ENCODE results near the gene TPK1.
"Not testable (repeated sequence)": the region's sequence is repeated elsewhere in the genome, so short reads cannot be mapped to it uniquely, and the experiment has no call there.

TPK1 gene

DNA sequence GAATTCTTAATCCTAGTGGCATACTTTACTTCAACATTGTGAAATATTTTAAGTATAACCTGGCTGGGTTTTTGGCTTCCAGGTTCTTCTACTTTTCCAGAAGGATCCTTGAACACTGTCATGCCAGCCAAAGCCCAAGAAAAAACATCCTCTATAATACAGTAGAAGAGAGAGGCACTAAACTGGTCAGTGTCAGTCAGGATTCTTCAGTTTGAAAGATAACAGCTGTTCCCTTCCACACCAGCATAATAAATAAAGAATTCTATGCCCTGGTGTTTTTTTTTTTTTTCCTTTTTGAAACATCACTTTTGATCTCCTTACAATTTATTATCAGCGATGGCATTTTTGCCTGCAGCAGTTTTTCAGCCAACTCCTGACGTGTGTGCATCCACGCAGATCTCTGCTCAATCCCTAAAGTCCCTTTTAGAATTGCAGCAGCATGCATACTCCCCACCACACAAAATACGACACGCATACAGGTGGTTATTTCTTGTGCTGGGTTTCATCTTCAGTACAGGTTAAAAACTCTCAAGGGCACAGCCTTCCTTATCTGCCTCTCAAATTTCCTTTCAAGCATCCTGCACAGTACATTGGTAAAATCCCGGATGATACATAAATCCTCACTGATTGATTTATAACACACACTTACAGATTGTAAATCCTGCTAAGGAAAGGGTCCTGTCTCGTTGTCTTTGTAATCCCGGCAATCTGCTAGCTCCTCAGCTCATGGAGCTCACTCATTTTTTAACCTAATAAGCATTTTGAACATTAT lies 100.2 kb downstream of the TPK1 start:
- DNase-seq (ENCODE audit: low read depth, low spot score) = no peak
- TF ChIP-seq FOXP2 (optimal IDR thresholded peaks at IDR 0.05; ENCODE audit: control extremely low read depth, extremely low read length, insufficient read depth) (no peak), POLR2AphosphoS5 (IDR thresholded peaks at IDR 0.05; ENCODE audit: borderline replicate concordance, low read depth, low read length) (no peak), EZH2 (IDR thresholded peaks at IDR 0.05) (no peak)

DNA sequence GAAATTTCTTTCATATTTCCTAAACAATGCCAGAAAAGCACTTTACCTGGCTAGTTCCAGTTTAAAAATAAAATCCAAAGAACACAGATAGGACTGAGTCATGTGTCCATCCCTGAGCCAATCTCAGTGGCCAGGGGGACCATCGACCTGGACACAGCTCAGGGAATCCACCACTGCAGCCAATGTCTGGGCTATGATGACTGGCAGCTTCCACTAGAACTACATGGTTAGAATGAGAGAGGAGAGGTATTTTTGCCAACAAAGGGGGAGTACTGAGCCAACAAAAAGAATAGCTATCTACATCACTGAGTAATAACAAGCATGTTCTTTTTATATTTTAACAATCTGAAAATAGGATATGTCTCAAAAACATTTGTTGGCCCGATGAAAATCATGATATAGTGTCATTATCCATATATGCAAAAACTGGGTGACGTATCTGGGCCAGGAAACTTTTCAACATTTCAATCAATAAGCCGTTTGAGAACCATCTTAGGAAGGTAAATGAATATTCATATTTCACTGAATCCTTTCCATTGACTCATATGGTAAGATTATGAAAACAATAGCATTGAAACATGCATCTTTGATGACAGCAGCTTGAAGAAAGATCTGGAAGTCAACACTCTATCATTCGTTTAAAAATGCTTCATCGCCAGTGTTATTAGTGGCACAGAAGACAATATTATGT lies 104.0 kb downstream of the TPK1 start:
- TF ChIP-seq EZH2 (IDR thresholded peaks at IDR 0.05) (no peak), POLR2AphosphoS5 (IDR thresholded peaks at IDR 0.05; ENCODE audit: borderline replicate concordance, low read depth, low read length) (no peak), FOXP2 (optimal IDR thresholded peaks at IDR 0.05; ENCODE audit: control extremely low read depth, extremely low read length, insufficient read depth) (no peak)
- no peak overlapping the region for H3K27ac ChIP-seq
- H3K9me3 ChIP-seq (ENCODE audit: low read depth, low read length) = no peaks in the 10 kb centered on the region
- DNase-seq (ENCODE audit: low read depth, low spot score) = no peak
- no peak overlapping the region for H3K4me3 ChIP-seq
- H3K36me3 ChIP-seq (ENCODE audit: insufficient read depth, low read length) = no peaks in the 10 kb centered on the region
- no peak overlapping the region for H3K9ac ChIP-seq (ENCODE audit: insufficient read length)

More for the DNA sequence above, 100.2 kb downstream of the TPK1 start:
- Histone ChIP-seq H3K9me3 (ENCODE audit: low read depth, low read length) (no peaks in the 10 kb centered on the region), H3K36me3 (ENCODE audit: insufficient read depth, low read length) (no peaks in the 10 kb centered on the region), H3K4me3 (no peak overlapping the region), H3K27ac (no peak overlapping the region), H3K9ac (ENCODE audit: insufficient read length) (no peak overlapping the region)

DNA sequence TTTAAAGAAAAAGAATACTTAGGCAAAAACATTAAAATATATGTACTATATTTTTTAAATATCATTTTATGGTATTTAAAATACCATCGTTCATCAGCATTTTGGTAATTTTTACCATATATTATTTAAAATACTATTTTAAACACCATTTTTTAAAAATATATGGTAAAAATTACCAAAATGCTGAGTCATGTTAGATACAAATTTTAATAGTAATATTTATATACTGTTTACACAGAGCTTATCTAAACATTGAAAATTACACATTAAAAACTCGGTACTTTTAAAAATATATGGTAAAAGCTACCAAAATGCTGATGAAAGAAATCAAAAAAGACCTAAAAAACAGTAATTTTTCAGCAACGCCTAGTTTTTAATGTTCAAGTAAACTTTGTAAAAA lies 105.6 kb downstream of the TPK1 start:
- Histone ChIP-seq H3K9me3 (ENCODE audit: low read depth, low read length) (no peaks in the 10 kb centered on the region), H3K4me3 (no peak overlapping the region), H3K27ac (no peak overlapping the region), H3K36me3 (ENCODE audit: insufficient read depth, low read length) (no peaks in the 10 kb centered on the region), H3K9ac (ENCODE audit: insufficient read length) (no peak overlapping the region)
- no peak for TF ChIP-seq POLR2AphosphoS5 (IDR thresholded peaks at IDR 0.05; ENCODE audit: borderline replicate concordance, low read depth, low read length)
- TF ChIP-seq EZH2 (IDR thresholded peaks at IDR 0.05) = no peak
- TF ChIP-seq FOXP2 (optimal IDR thresholded peaks at IDR 0.05; ENCODE audit: control extremely low read depth, extremely low read length, insufficient read depth) = no peak
- no peak for DNase-seq (ENCODE audit: low read depth, low spot score)

DNA sequence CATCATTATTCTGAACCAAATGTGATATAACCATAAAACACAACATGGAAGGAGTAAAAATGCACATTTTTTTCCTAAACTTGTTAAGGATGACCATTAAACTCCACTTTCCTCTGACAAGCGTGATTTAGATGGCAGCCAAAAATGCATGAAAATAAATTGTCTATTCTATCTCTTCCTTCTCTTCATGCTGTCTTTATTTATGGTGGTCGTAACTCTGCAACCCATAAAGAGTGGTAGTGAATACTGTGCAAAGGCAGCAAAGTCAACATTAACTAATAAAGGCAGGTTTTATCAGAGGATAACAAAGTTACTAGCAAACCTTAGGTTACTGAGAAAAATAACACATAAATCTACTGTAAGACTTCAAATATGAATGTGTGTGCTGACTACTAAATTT lies 106.6 kb downstream of the TPK1 start:
- H3K36me3 ChIP-seq (ENCODE audit: insufficient read depth, low read length) = no peaks in the 10 kb centered on the region
- H3K9ac ChIP-seq (ENCODE audit: insufficient read length) = no peak overlapping the region
- TF ChIP-seq EZH2 (IDR thresholded peaks at IDR 0.05) = no peak
- no peak for TF ChIP-seq FOXP2 (optimal IDR thresholded peaks at IDR 0.05; ENCODE audit: control extremely low read depth, extremely low read length, insufficient read depth)
- TF ChIP-seq POLR2AphosphoS5 (IDR thresholded peaks at IDR 0.05; ENCODE audit: borderline replicate concordance, low read depth, low read length) = no peak
- H3K4me3 ChIP-seq = no peak overlapping the region
- no peaks in the 10 kb centered on the region for H3K9me3 ChIP-seq (ENCODE audit: low read depth, low read length)
- no peak overlapping the region for H3K27ac ChIP-seq
- DNase-seq (ENCODE audit: low read depth, low spot score) = no peak

DNA sequence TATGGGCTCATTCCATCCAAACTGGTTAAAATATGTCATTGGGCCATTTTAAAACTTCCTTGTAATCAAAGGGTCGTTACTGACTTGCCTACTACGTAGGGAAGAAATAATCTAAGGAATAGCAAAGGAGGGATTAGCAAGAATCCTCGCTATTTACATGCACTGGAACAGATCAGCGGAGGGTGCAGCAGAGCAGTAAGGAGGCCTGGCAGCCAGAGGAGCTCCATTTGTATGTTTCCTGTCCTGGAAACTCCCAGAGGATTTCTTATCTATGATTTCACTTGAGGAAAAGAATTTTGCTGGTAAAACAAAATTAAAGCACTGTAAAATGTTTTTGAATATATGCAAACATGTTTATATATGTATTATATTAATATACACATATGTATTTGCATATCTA lies 107.3 kb downstream of the TPK1 start:
- TF ChIP-seq FOXP2 (optimal IDR thresholded peaks at IDR 0.05; ENCODE audit: control extremely low read depth, extremely low read length, insufficient read depth) (no peak), EZH2 (IDR thresholded peaks at IDR 0.05) (no peak), POLR2AphosphoS5 (IDR thresholded peaks at IDR 0.05; ENCODE audit: borderline replicate concordance, low read depth, low read length) (no peak)
- Histone ChIP-seq H3K4me3 (no peak overlapping the region), H3K36me3 (ENCODE audit: insufficient read depth, low read length) (no peaks in the 10 kb centered on the region), H3K9me3 (ENCODE audit: low read depth, low read length) (no peaks in the 10 kb centered on the region), H3K9ac (ENCODE audit: insufficient read length) (no peak overlapping the region), H3K27ac (no peak overlapping the region)
- DNase-seq (ENCODE audit: low read depth, low spot score) = no peak

DNA sequence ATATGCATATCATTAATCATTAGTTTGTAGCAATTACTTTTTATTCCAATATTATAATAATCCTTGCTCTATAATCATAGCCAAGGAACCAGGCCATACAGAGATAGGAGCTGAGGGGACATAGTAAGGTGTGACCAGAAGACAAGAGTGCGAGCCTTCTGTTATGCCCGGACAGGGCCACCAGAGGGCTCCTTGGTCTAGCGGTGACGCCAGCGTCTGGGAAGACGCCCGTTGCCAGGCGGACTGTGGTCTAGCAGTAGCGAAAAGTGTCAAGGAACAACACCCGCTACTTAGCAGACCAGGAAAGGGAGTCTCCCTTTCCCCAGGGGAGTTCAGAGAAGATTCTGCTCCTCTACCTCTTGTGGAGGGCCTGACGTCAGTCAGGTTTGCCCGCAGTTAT lies 109.0 kb downstream of the TPK1 start:
- not testable (repeated sequence) for DNase-seq (ENCODE audit: low read depth, low spot score); H3K27ac ChIP-seq; H3K36me3 ChIP-seq (ENCODE audit: insufficient read depth, low read length); H3K4me3 ChIP-seq; H3K9me3 ChIP-seq (ENCODE audit: low read depth, low read length); H3K9ac ChIP-seq (ENCODE audit: insufficient read length)

DNA sequence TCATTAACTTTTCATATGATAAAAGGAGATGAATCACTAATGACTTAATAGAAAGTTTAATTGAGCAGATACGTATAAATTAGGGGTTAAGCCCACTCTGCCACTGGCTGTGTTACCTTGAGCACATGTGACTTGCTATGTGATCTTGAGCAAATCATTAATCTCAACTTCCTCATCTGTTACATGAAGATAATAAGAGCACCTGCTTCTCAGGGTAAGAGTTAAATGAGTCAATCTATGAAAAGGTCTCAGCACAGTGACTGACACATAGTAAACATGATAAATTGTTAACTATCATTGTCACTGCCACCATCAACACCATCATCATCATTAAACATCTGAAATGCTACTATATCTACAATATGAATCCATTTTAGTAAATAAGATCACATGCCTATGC lies 110.8 kb downstream of the TPK1 start:
- no peak overlapping the region for H3K4me3 ChIP-seq
- H3K36me3 ChIP-seq (ENCODE audit: insufficient read depth, low read length) = no peaks in the 10 kb centered on the region
- TF ChIP-seq EZH2 (IDR thresholded peaks at IDR 0.05) = no peak
- no peak for TF ChIP-seq FOXP2 (optimal IDR thresholded peaks at IDR 0.05; ENCODE audit: control extremely low read depth, extremely low read length, insufficient read depth)
- no peak for TF ChIP-seq POLR2AphosphoS5 (IDR thresholded peaks at IDR 0.05; ENCODE audit: borderline replicate concordance, low read depth, low read length)
- no peak overlapping the region for H3K27ac ChIP-seq
- H3K9ac ChIP-seq (ENCODE audit: insufficient read length) = no peak overlapping the region
- DNase-seq (ENCODE audit: low read depth, low spot score) = no peak
- H3K9me3 ChIP-seq (ENCODE audit: low read depth, low read length) = no peaks in the 10 kb centered on the region

DNA sequence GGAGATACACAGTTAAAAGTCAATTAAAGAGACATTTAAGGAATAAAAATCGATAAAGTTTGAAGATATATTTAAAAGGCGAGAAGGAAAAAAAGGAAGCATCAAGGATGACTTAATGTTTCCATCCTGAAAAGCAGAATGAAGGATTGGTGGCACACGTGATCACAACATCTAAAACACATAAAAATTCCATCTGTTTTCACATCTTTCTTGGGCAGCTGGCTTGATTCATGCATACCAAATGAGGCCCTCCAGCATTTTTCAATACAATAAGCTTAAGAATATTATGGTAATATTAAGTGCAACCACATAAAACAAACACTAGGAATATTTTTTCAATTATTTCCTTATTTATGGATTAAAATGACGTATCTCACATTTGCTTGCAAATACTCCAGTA lies 112.6 kb downstream of the TPK1 start:
- no peak for TF ChIP-seq EZH2 (IDR thresholded peaks at IDR 0.05)
- no peak for TF ChIP-seq FOXP2 (optimal IDR thresholded peaks at IDR 0.05; ENCODE audit: control extremely low read depth, extremely low read length, insufficient read depth)
- no peak; the same call in 1 of the 2 replicates for TF ChIP-seq POLR2AphosphoS5 (IDR thresholded peaks at IDR 0.05; ENCODE audit: borderline replicate concordance, low read depth, low read length)
- Histone ChIP-seq H3K27ac (peak overlapping the region; percentile 52; the same call in 1 of the 2 replicates), H3K9me3 (ENCODE audit: low read depth, low read length) (no peaks in the 10 kb centered on the region), H3K36me3 (ENCODE audit: insufficient read depth, low read length) (no peaks in the 10 kb centered on the region), H3K4me3 (peak overlapping the region; percentile 28), H3K9ac (ENCODE audit: insufficient read length) (no peak overlapping the region)
- peak; percentile 77 for DNase-seq (ENCODE audit: low read depth, low spot score)
